Measurements from ENCODE around the gene ATP2A3. TPM values are rescaled to one million over a fixed set of nuclear protein-coding genes. Genes with fewer than 3 reads are reported as not detected.

Gene ATP2A3
- total RNA-seq, 1 experiment from 2014 or later, result 101 TPM

DNA sequence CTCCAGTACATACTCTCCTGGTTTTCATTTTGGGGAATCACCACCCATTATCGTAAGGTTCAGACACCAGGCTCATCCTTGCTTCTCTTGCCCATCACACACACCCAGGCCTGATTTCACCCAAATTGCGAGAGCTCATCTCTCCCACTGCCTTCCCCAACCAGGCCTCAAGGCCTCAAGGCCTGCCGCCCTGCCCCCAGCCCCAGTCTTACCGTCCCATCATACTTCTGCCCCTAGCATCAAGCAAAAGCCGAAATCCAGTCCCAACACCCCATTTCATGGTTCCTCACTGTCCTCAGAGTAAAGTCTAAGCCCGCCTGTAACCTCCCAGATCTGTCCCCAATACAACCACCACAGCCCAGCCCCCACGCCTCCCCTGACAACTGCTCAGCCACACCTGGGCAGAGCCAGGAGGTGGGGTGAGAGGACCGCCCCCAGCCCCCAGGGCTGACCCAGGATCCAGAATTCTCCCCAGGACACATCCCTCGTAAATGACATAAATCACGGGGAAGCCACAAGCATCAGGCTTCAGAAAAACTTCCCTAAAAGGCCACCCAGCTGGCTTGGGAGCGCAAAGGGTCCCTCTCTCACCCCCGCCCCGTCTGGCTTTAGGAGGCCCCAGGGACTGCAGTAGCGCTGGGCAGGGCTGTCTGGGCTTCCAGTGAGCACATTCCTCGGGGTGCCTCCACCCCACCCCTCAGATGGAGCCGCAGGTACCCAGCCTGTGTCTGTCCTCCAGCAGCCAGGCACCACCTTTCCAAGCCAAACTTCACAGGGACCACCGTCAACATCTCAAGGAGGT lies 38.4 kb downstream of the ATP2A3 start:
- no peak overlapping the region for H3K27ac ChIP-seq (ENCODE audit: low read length)
- H3K36me3 ChIP-seq (ENCODE audit: insufficient read depth, low read length), result peaks cover 24% of the 10 kb centered on the region
- H3K9me2 ChIP-seq (replicated peaks; ENCODE audit: insufficient read depth, low read length), result no peaks in the 10 kb centered on the region
- H3K4me1 ChIP-seq (ENCODE audit: low read length), result peaks cover 19% of the 10 kb centered on the region
- no peaks in the 10 kb centered on the region for H3K27me3 ChIP-seq (ENCODE audit: low read length)
- peaks cover 57% of the 10 kb centered on the region; the same call in 1 of the 2 replicates for H4K20me1 ChIP-seq (ENCODE audit: insufficient read depth, low read depth, low read length)
- DNase-seq, result peak; percentile 59
- H3K9ac ChIP-seq (ENCODE audit: low read length), result no peak overlapping the region
- no peak overlapping the region for H3K4me3 ChIP-seq (ENCODE audit: low read length)
- H3K4me2 ChIP-seq (ENCODE audit: low read depth, low read length, poor library complexity, severe bottlenecking), result no peak overlapping the region
- no peaks in the 10 kb centered on the region for H3K79me2 ChIP-seq (ENCODE audit: low read length)
- no peaks in the 10 kb centered on the region for H3K9me3 ChIP-seq (ENCODE audit: low read length)
- H2AFZ ChIP-seq (ENCODE audit: low read length), result no peak overlapping the region

DNA sequence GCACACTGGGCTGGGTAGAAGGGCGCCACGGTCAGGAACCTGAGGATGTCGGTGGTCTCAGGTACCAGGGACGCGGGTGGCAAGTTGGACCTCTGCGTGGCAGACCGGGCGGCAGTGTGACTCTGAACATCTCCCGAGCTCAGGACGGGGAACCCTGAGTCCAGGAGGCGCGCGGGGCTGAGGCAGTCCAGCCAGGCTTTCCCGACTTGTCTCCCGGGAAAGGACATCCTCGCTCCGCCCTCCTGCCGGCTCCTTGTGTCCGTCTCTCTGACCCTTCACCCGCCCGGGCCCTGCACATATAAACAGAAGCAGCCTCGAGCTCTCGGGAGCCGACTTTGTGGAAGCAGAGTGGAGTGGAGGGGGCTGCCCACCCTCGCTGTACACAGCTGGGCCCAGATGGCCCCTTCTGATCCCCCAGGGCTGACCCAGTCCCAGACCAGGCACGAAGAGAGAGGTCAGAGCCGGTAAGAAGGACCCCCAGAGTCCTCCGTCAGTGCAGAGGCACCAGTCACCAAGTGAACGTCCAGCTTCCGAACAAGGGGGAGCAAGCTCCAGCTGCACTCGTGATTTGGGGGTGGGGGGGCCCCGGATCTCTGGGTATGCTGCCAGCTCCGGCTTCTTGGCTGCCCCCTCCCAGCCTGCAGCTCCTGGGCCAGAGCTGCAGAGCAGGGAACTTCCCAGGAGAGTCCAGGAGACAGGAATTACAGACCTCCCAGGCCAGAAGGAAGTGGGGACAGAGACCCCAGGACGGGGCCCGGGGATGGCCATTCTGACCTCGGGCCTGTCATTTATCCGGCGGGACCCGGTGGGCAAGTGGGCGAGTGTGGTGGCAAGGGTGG lies 39.5 kb downstream of the ATP2A3 start:
- Histone ChIP-seq H2AFZ (ENCODE audit: low read length) (no peak overlapping the region), H3K4me1 (ENCODE audit: low read length) (peaks cover 19% of the 10 kb centered on the region), H3K9me2 (replicated peaks; ENCODE audit: insufficient read depth, low read length) (no peaks in the 10 kb centered on the region), H4K20me1 (ENCODE audit: insufficient read depth, low read depth, low read length) (peaks cover 52% of the 10 kb centered on the region; the same call in 1 of the 2 replicates), H3K27me3 (ENCODE audit: low read length) (no peaks in the 10 kb centered on the region), H3K4me3 (ENCODE audit: low read length) (no peak overlapping the region), H3K9me3 (ENCODE audit: low read length) (no peaks in the 10 kb centered on the region), H3K36me3 (ENCODE audit: insufficient read depth, low read length) (peaks cover 18% of the 10 kb centered on the region), H3K27ac (ENCODE audit: low read length) (no peak overlapping the region), H3K79me2 (ENCODE audit: low read length) (no peaks in the 10 kb centered on the region), H3K9ac (ENCODE audit: low read length) (no peak overlapping the region), H3K4me2 (ENCODE audit: low read depth, low read length, poor library complexity, severe bottlenecking) (no peak overlapping the region)
- DNase-seq, result no peak

DNA sequence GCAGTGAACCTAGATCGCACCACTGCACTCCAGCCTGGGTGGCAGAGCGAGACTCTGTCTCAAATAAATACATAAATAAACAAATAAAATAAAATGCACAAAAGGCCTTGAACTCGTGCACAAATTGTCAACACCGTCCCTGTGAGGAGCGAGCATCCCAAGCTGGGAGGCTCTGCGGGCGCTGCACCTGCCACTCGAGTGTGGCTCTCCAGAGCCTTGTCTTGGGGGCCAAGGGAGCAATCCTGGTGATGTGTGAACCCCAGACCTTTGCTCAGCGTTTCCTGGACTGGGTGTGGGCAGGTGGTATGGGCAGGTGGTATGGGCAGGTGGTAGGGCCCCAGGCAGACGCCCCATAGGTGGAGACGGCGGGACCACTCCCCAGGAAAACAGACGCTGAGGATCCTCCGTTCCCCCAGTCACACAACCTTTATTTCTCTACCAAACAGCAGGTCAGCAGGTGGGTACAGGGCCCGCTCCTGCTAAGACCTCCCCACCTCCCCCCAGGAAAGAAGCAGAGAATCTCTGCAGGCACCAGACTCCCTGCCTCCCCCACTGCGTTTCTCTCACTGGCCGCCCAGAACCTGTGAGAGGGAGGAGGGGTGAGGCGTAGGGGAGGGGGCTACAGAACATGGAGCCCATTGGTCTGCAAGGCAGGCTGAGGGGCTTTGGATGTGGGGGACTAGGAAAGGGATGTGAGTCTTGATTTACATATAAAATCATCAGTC lies 40.6 kb downstream of the ATP2A3 start:
- H3K4me3 ChIP-seq (ENCODE audit: low read length), result no peak overlapping the region
- DNase-seq, result no peak
- H3K9me2 ChIP-seq (replicated peaks; ENCODE audit: insufficient read depth, low read length), result no peaks in the 10 kb centered on the region
- H3K79me2 ChIP-seq (ENCODE audit: low read length), result no peaks in the 10 kb centered on the region
- peaks cover 45% of the 10 kb centered on the region for H4K20me1 ChIP-seq (ENCODE audit: insufficient read depth, low read depth, low read length)
- H3K4me1 ChIP-seq (ENCODE audit: low read length), result peaks cover 19% of the 10 kb centered on the region
- no peak overlapping the region for H3K27ac ChIP-seq (ENCODE audit: low read length)
- H3K9ac ChIP-seq (ENCODE audit: low read length), result no peak overlapping the region
- H3K36me3 ChIP-seq (ENCODE audit: insufficient read depth, low read length), result peaks cover 10% of the 10 kb centered on the region; the same call in 1 of the 2 replicates
- no peak overlapping the region for H2AFZ ChIP-seq (ENCODE audit: low read length)
- H3K27me3 ChIP-seq (ENCODE audit: low read length), result no peaks in the 10 kb centered on the region
- no peaks in the 10 kb centered on the region for H3K9me3 ChIP-seq (ENCODE audit: low read length)
- no peak overlapping the region for H3K4me2 ChIP-seq (ENCODE audit: low read depth, low read length, poor library complexity, severe bottlenecking)

DNA sequence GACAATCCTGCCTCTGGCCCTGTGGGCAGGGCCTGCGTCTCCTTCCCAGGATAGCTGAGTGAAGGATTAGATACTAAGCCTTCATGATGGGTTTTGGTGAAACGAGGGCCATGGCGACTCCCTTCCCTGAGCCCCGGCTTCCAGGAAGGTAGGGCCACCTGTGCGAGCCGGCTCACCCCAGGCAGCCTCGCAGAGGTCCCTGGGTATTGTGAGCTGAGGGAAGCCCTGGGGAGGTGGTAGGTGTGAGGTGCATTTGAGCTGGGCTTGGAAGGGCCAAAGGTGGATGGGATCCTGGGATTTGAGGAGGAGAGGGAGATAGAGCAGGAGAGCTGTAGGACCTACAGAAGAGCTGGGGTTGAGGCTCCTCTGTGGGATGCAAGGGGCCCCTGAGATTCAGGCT lies 41.5 kb downstream of the ATP2A3 start:
- Histone ChIP-seq H3K27ac (ENCODE audit: low read length) (no peak overlapping the region), H3K79me2 (ENCODE audit: low read length) (no peaks in the 10 kb centered on the region), H3K9ac (ENCODE audit: low read length) (no peak overlapping the region), H3K4me1 (ENCODE audit: low read length) (peaks cover 19% of the 10 kb centered on the region), H3K9me3 (ENCODE audit: low read length) (no peaks in the 10 kb centered on the region), H2AFZ (ENCODE audit: low read length) (no peak overlapping the region), H4K20me1 (ENCODE audit: insufficient read depth, low read depth, low read length) (peaks cover 38% of the 10 kb centered on the region), H3K9me2 (replicated peaks; ENCODE audit: insufficient read depth, low read length) (no peaks in the 10 kb centered on the region), H3K27me3 (ENCODE audit: low read length) (no peaks in the 10 kb centered on the region), H3K4me3 (ENCODE audit: low read length) (no peak overlapping the region), H3K36me3 (ENCODE audit: insufficient read depth, low read length) (peaks cover 5% of the 10 kb centered on the region; the same call in 1 of the 2 replicates), H3K4me2 (ENCODE audit: low read depth, low read length, poor library complexity, severe bottlenecking) (no peak overlapping the region)
- peak; percentile 63 for DNase-seq

DNA sequence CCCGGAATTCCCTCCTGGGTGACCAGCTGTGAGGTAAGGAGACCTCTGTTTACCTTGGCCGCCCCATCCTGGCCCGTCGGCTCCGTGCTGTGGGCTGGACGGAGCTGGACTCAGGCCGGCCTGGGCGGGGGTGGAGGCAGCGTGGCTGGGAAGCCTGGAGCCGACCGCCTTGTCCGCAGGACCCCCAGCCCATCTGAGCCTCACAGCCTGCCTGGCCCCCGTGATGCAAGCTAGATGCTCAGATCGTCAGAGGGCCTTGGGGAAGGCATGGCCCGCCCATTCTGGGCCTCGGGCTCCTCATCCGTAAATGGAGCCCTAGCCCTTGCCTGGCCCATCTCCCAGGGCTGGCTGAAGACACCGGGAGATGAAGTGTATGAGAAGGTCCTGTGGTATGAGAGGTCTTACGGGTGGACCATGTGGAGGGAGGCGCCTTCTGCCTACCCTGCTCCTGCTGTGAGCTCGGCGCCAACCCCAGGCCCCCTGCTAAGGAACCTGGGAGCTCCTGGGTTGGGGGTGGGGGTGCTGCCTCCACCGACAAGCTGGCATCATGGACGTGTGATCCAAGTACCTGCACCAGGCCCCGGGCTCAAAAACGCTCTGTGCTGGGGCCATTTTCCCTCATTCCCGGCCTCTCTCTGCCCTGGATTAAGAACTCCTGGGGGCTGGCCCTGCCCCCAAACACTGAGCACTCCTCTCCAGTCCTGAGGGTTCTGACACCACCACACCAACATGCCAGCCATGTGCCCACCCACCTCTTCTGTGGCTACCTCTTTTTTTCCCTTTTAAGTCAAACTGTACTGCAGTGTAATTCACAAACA lies 42.5 kb downstream of the ATP2A3 start:
- Histone ChIP-seq H3K9me2 (replicated peaks; ENCODE audit: insufficient read depth, low read length) (no peaks in the 10 kb centered on the region), H4K20me1 (ENCODE audit: insufficient read depth, low read depth, low read length) (peaks cover 27% of the 10 kb centered on the region), H3K36me3 (ENCODE audit: insufficient read depth, low read length) (peaks cover 5% of the 10 kb centered on the region; the same call in 1 of the 2 replicates), H3K27ac (ENCODE audit: low read length) (no peak overlapping the region), H3K9ac (ENCODE audit: low read length) (no peak overlapping the region), H3K27me3 (ENCODE audit: low read length) (no peaks in the 10 kb centered on the region), H2AFZ (ENCODE audit: low read length) (no peak overlapping the region), H3K79me2 (ENCODE audit: low read length) (no peaks in the 10 kb centered on the region), H3K9me3 (ENCODE audit: low read length) (no peaks in the 10 kb centered on the region), H3K4me3 (ENCODE audit: low read length) (no peak overlapping the region), H3K4me1 (ENCODE audit: low read length) (peaks cover 27% of the 10 kb centered on the region), H3K4me2 (ENCODE audit: low read depth, low read length, poor library complexity, severe bottlenecking) (no peak overlapping the region)
- DNase-seq, result peak; percentile 60

DNA sequence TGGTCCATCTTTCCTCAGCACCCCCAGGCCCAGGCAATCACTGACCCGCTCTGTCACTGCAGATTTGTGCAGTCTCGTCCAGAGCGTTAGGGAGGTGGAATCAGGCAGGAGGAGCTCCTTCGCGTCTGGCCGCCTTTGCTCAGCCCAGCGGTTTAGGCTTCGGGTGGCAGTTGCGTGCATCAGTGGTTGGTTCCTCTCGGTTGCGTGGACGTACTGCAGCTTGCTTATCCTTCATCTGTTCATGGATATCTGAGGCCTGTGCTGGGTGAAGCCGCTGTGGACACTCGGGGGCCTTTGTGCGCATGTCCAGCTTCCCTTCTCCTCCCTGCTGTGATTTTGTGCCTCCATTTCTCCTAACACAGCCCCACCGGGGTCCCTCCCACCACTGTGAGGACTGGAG lies 43.2 kb downstream of the ATP2A3 start:
- Histone ChIP-seq H3K79me2 (ENCODE audit: low read length) (no peaks in the 10 kb centered on the region), H3K27ac (ENCODE audit: low read length) (no peak overlapping the region), H3K4me3 (ENCODE audit: low read length) (no peak overlapping the region), H3K4me2 (ENCODE audit: low read depth, low read length, poor library complexity, severe bottlenecking) (no peak overlapping the region), H3K4me1 (ENCODE audit: low read length) (peaks cover 29% of the 10 kb centered on the region), H3K9ac (ENCODE audit: low read length) (no peak overlapping the region), H3K9me3 (ENCODE audit: low read length) (no peaks in the 10 kb centered on the region), H4K20me1 (ENCODE audit: insufficient read depth, low read depth, low read length) (peaks cover 24% of the 10 kb centered on the region), H2AFZ (ENCODE audit: low read length) (no peak overlapping the region), H3K27me3 (ENCODE audit: low read length) (no peaks in the 10 kb centered on the region), H3K36me3 (ENCODE audit: insufficient read depth, low read length) (peaks cover 3% of the 10 kb centered on the region; the same call in 1 of the 2 replicates), H3K9me2 (replicated peaks; ENCODE audit: insufficient read depth, low read length) (no peaks in the 10 kb centered on the region)
- peak; percentile 59 for DNase-seq

DNA sequence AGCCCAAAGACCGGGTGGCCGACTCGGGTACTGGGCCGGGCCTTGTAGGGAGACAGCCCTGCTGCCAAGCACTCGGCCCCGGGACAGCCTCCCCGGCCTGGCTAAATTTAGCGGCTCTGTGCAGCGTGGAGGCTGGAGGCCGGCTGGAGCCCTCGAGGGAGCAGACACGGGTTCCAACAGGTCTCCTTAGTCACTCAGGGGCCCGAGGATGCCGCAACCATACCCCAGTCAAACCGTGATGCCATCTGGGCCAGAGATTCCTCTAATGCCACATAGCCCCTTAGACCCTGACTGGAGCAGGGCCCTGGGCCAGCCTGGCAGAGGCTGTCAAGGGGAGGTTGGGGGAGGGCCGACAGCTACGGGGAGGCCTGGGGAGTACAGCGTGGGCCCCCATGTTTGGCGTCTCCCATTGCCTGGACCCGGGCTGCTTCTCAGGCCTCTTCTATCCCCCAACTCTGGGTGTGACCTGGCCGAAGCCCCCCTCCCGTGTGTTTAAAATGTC lies 45.1 kb downstream of the ATP2A3 start:
- Histone ChIP-seq H3K27ac (ENCODE audit: low read length) (no peak overlapping the region), H3K27me3 (ENCODE audit: low read length) (no peaks in the 10 kb centered on the region), H2AFZ (ENCODE audit: low read length) (no peak overlapping the region), H3K9me3 (ENCODE audit: low read length) (no peaks in the 10 kb centered on the region), H3K79me2 (ENCODE audit: low read length) (no peaks in the 10 kb centered on the region), H3K4me3 (ENCODE audit: low read length) (no peak overlapping the region), H3K4me1 (ENCODE audit: low read length) (peaks cover 38% of the 10 kb centered on the region), H3K4me2 (ENCODE audit: low read depth, low read length, poor library complexity, severe bottlenecking) (no peak overlapping the region), H4K20me1 (ENCODE audit: insufficient read depth, low read depth, low read length) (peaks cover 13% of the 10 kb centered on the region), H3K9me2 (replicated peaks; ENCODE audit: insufficient read depth, low read length) (no peaks in the 10 kb centered on the region), H3K9ac (ENCODE audit: low read length) (no peak overlapping the region), H3K36me3 (ENCODE audit: insufficient read depth, low read length) (no peaks in the 10 kb centered on the region)
- DNase-seq, result no peak

All from Karpas-422 (cell line).